ENCODE measurements around the gene POLD2. TPM values are rescaled to one million over a fixed set of nuclear protein-coding genes. Genes with fewer than 3 reads are reported as not detected.

Gene POLD2
- total RNA-seq, 4 donors from 2014 or later: 12.9 to 73.3 (median 33.7) TPM

DNA sequence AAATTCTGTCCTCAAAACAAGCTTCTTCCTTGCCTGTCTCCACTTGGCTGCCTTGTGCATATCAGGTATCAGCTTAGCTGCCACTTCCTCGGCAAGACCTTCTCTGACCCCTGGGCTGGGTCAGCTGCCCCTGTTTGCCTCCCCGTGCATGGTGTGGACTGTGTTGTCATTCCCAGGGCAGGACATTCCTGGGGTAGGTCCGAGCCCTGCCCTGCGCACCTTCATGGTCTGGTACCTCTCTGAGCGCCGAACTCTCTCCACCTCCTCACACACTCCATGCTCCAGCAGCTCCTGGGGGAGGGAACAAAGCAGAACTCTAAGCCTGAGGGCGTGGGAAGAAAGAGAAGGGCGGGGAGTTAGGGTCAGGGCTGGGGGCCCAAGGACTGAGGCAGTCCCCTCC is 44.8 kb downstream of the POLD2 start:
- TF ChIP-seq CTCF (IDR thresholded peaks at IDR 0.05): no peak
- no peak for TF ChIP-seq POLR2A (IDR thresholded peaks at IDR 0.05)
- H3K4me3 ChIP-seq: no peak overlapping the region
- no peaks in the 10 kb centered on the region for H3K36me3 ChIP-seq
- H3K4me1 ChIP-seq: no peaks in the 10 kb centered on the region
- no peaks in the 10 kb centered on the region for H3K9me3 ChIP-seq
- H3K27me3 ChIP-seq: no peaks in the 10 kb centered on the region
- DNase-seq: no peak
- intact Hi-C loops (cut with DNase I; ENCODE audit: low total_unique reads): no loop called here
- H3K27ac ChIP-seq: no peak overlapping the region

- TF ChIP-seq CTCF (IDR thresholded peaks at IDR 0.05) (no peak), POLR2A (IDR thresholded peaks at IDR 0.05) (no peak)
- Histone ChIP-seq H3K36me3 (no peaks in the 10 kb centered on the region), H3K4me1 (peaks cover 0 to 5% of the 10 kb centered on the region in 2 donors), H3K9me3 (no peaks in the 10 kb centered on the region), H3K4me3 (no peak overlapping the region), H3K27ac (no peak overlapping the region), H3K27me3 (no peaks in the 10 kb centered on the region)
- intact Hi-C loops (cut with DNase I; ENCODE audit: low total_unique reads): no loop called here
- DNase-seq: no peak
Observed at GRCh38 chr7:44077681-44078091, 45.7 kb downstream of the POLD2 start.

- Histone ChIP-seq H3K27ac (no peak overlapping the region), H3K4me1 (peaks cover 0 to 7% of the 10 kb centered on the region in 2 donors), H3K27me3 (no peaks in the 10 kb centered on the region), H3K9me3 (no peaks in the 10 kb centered on the region), H3K4me3 (no peak overlapping the region), H3K36me3 (no peaks in the 10 kb centered on the region)
- no peak for DNase-seq
- intact Hi-C loops (cut with DNase I; ENCODE audit: low total_unique reads): no loop called here
- TF ChIP-seq CTCF (IDR thresholded peaks at IDR 0.05): no peak
- no peak for TF ChIP-seq POLR2A (IDR thresholded peaks at IDR 0.05)
Observed at GRCh38 chr7:44077061-44077460, 46.3 kb downstream of the POLD2 start.

- peaks cover 0 to 7% of the 10 kb centered on the region in 2 donors for H3K4me1 ChIP-seq
Observed at GRCh38 chr7:44076101-44076895, 47.0 kb downstream of the POLD2 start.

More at GRCh38 chr7:44076101-44076895, 47.0 kb downstream of the POLD2 start:
- no peak overlapping the region for H3K27ac ChIP-seq
- intact Hi-C loops (cut with DNase I; ENCODE audit: low total_unique reads): no loop called here
- no peak for TF ChIP-seq POLR2A (IDR thresholded peaks at IDR 0.05)
- TF ChIP-seq CTCF (IDR thresholded peaks at IDR 0.05): no peak
- no peak for DNase-seq
- H3K9me3 ChIP-seq: no peaks in the 10 kb centered on the region
- H3K27me3 ChIP-seq: no peaks in the 10 kb centered on the region
- H3K36me3 ChIP-seq: no peaks in the 10 kb centered on the region
- no peak overlapping the region for H3K4me3 ChIP-seq
